ENCODE measurements around the gene SAP30BP. TPM values are rescaled to one million over a fixed set of nuclear protein-coding genes. Genes with fewer than 3 reads are reported as not detected.

SAP30BP gene
- total RNA-seq, 1 donor from 2014 or later: 89.3 TPM

- H3K4me1 Mint-ChIP-seq (ENCODE audit: unreplicated experiment): no peaks in the 10 kb centered on the region
- no peaks in the 10 kb centered on the region for H3K36me3 Mint-ChIP-seq
- no peaks in the 10 kb centered on the region for H3K9me3 Mint-ChIP-seq
- DNase-seq (ENCODE audit: extremely low spot score, unreplicated experiment): no peak
- TF ChIP-seq, protein P1, sequence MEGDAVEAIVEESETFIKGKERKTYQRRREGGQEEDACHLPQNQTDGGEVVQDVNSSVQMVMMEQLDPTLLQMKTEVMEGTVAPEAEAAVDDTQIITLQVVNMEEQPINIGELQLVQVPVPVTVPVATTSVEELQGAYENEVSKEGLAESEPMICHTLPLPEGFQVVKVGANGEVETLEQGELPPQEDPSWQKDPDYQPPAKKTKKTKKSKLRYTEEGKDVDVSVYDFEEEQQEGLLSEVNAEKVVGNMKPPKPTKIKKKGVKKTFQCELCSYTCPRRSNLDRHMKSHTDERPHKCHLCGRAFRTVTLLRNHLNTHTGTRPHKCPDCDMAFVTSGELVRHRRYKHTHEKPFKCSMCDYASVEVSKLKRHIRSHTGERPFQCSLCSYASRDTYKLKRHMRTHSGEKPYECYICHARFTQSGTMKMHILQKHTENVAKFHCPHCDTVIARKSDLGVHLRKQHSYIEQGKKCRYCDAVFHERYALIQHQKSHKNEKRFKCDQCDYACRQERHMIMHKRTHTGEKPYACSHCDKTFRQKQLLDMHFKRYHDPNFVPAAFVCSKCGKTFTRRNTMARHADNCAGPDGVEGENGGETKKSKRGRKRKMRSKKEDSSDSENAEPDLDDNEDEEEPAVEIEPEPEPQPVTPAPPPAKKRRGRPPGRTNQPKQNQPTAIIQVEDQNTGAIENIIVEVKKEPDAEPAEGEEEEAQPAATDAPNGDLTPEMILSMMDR (conservative IDR thresholded peaks at IDR 0.05): no peak
- H3K4me3 Mint-ChIP-seq: no peak overlapping the region
- peaks cover 3% of the 10 kb centered on the region for H3K27me3 Mint-ChIP-seq
- no peak overlapping the region for H3K27ac Mint-ChIP-seq
Observed at GRCh38 chr17:75733471-75733870, 66.3 kb downstream of the SAP30BP start.

DNA sequence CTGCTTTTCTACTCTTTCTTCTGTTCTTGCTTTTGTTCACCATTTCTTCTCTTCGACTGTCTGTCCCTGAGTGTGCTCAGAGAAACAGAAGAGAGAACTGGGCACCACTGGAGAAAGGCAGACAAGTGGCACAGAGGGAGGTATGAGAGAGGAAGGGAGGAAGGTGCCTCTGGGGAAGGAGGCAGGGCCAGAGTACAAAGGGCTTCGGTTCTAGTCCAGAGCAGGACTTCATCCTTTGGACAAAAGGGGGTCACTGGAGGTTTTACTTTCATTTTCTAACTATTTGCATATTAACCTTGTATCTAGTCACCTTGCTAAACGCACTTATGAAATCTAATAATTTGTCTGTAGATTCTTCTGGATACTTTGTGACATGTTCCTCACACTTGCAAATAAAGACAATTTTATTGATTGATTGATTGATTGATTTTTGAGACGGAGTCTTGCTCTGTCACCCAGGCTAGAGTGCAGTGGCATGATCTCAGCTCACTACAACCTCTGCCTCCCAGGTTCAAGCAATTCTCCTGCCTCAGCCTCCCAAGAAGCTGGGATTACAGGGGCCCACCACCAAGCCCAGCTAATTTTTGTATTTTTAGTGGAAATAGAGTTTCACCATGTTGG lies 67.6 kb downstream of the SAP30BP start:
- Mint-ChIP-seq H3K36me3 (no peaks in the 10 kb centered on the region), H3K9me3 (no peaks in the 10 kb centered on the region), H3K4me1 (ENCODE audit: unreplicated experiment) (no peaks in the 10 kb centered on the region), H3K27ac (no peak overlapping the region), H3K27me3 (peaks cover 3% of the 10 kb centered on the region), H3K4me3 (no peak overlapping the region)
- DNase-seq (ENCODE audit: extremely low spot score, unreplicated experiment): no peak
- TF ChIP-seq, protein P1 (conservative IDR thresholded peaks at IDR 0.05): no peak

GRCh38 chr17:75736173-75736835 lies 69.2 kb downstream of the SAP30BP start:
- no peaks in the 10 kb centered on the region for H3K9me3 Mint-ChIP-seq
- H3K4me1 Mint-ChIP-seq (ENCODE audit: unreplicated experiment): no peaks in the 10 kb centered on the region
- peaks cover 3% of the 10 kb centered on the region for H3K27me3 Mint-ChIP-seq
- no peak for DNase-seq (ENCODE audit: extremely low spot score, unreplicated experiment)
- no peak overlapping the region for H3K27ac Mint-ChIP-seq
- H3K36me3 Mint-ChIP-seq: no peaks in the 10 kb centered on the region
- no peak overlapping the region for H3K4me3 Mint-ChIP-seq
- TF ChIP-seq, protein P1 (conservative IDR thresholded peaks at IDR 0.05): no peak

- Mint-ChIP-seq H3K9me3 (no peaks in the 10 kb centered on the region), H3K36me3 (no peaks in the 10 kb centered on the region), H3K4me1 (ENCODE audit: unreplicated experiment) (no peaks in the 10 kb centered on the region), H3K27ac (no peak overlapping the region), H3K4me3 (no peak overlapping the region), H3K27me3 (peaks cover 3% of the 10 kb centered on the region)
- TF ChIP-seq, protein P1 (conservative IDR thresholded peaks at IDR 0.05): no peak
- no peak for DNase-seq (ENCODE audit: extremely low spot score, unreplicated experiment)
Observed at GRCh38 chr17:75737133-75737962, 70.2 kb downstream of the SAP30BP start.

- no peak overlapping the region for H3K27ac Mint-ChIP-seq
- H3K4me3 Mint-ChIP-seq: no peak overlapping the region
- H3K27me3 Mint-ChIP-seq: peaks cover 3% of the 10 kb centered on the region
- H3K36me3 Mint-ChIP-seq: no peaks in the 10 kb centered on the region
- H3K9me3 Mint-ChIP-seq: no peaks in the 10 kb centered on the region
- no peaks in the 10 kb centered on the region for H3K4me1 Mint-ChIP-seq (ENCODE audit: unreplicated experiment)
- no peak for DNase-seq (ENCODE audit: extremely low spot score, unreplicated experiment)
- TF ChIP-seq, protein P1 (conservative IDR thresholded peaks at IDR 0.05): no peak
Observed at GRCh38 chr17:75738218-75738802, 71.2 kb downstream of the SAP30BP start.
